Heart right ventricle (tissue), 16 donors: ENCODE data around the gene CST7. TPM values are rescaled to one million over a fixed set of nuclear protein-coding genes. Genes with fewer than 3 reads are reported as not detected.

Source experiments
- ATAC-seq, 8 donors: fragments of 200-7000 bp; cut with Tn5 transposase; one replicate each; pipeline ENCODE4 v1.9.1; 2020; ENCODE audit warnings: mild to moderate bottlenecking in 8 of 8, moderate library complexity in 8 of 8, moderate number of reproducible peaks in 1 of 8
- DNase-seq, 2 donors: peaks; one replicate each; pipeline ENCODE4 v3.0.0-alpha.2; 2020
- H3K27ac ChIP-seq, 10 donors: fragments of 200-600 bp; sonication (generic) in 2 of 10; one replicate each; pipeline versions ENCODE4 v1.5.0 to v1.8.0; 2020 to 2022; ENCODE audit warnings: mild to moderate bottlenecking in 3 of 10
- H3K27me3 ChIP-seq, 7 donors: fragments of 200-600 bp; one replicate each; pipeline ENCODE4 v1.8.0; 2021 to 2022; ENCODE audit warnings: mild to moderate bottlenecking in 2 of 7
- H3K36me3 ChIP-seq, 9 donors: fragments of 200-600 bp; sonication (generic) in 1 of 9; one replicate each; pipeline versions ENCODE4 v1.5.0 to v1.8.0; 2020 to 2022; ENCODE audit warnings: mild to moderate bottlenecking in 2 of 9
- H3K4me1 ChIP-seq, 9 donors: fragments of 200-600 bp; sonication (generic) in 1 of 9; one replicate each; pipeline versions ENCODE4 v1.5.0 to v1.8.0; 2020 to 2022; ENCODE audit warnings: mild to moderate bottlenecking in 4 of 9
- H3K4me3 ChIP-seq, 10 donors: fragments of 200-600 bp; sonication (generic) in 2 of 10; one replicate each; pipeline versions ENCODE4 v1.5.0 to v1.8.0; 2020 to 2022; ENCODE audit warnings: mild to moderate bottlenecking in 7 of 10, moderate library complexity in 2 of 10
- H3K9me3 ChIP-seq, 11 donors: fragments of 200-600 bp in 10 of 11; sonication (generic) in 2 of 11; one replicate each; pipeline versions ENCODE4 v1.5.0 to v1.8.0; 2013 to 2022; ENCODE audit warnings: mild to moderate bottlenecking in 2 of 11, control low read depth in 1 of 11, moderate library complexity in 1 of 11
- CTCF ChIP-seq, 9 donors: fragments of 200-600 bp; sonication (generic) in 2 of 9; IDR thresholded peaks; one replicate each; pipeline versions ENCODE4 v1.5.0 to v1.8.0; 2021 to 2022; ENCODE audit warnings: antibody characterized with exemption in 9 of 9, mild to moderate bottlenecking in 5 of 9, moderate library complexity in 1 of 9
- WGBS, 2 donors: extraction: QIAGEN DNeasy Blood & Tissue Kit; methylation state at CpG; one replicate each; pipeline ENCODE4 v1.1.7; 2013; ENCODE audit warnings: inconsistent platforms in 1 of 2; 5-methylcytosine and 5-hydroxymethylcytosine counted together
- intact Hi-C, 10 donors: fragments of 100-400 bp; cut with DNase I; formaldehyde crosslinking; loops; one replicate each; pipeline versions ENCODE4 v1.11.1 to v1.14.2; 2022
- polyA plus RNA-seq, 2 donors: library from polyadenylated mRNA; stranded (reverse); fragments of 200-250 nt; gene quantifications; one replicate each; pipeline ENCODE4 v1.2.3, GENCODE V29; 2013
- total RNA-seq, 10 donors: library from RNA; stranded (reverse); fragmentation: NEBNext Ultra II Directional in 3 of 10; extraction: Animal tissue kit (Norgen Biotek cat#: 25700) in 3 of 10; gene quantifications; one replicate each; pipeline versions ENCODE4 v1.2.1 to v1.2.4, GENCODE V29; 2021 to 2023
- donor health status: Arrhythmogenic right ventricular cardiomyopathy.
- donor health status: ischemic (EF 13 %, LVEDD 7.1; RV severe dilation, severe dysfunction).
- donor health status: healthy with polysubstance abuse.
- donor health status: DM: no; HTN: yes; CAD: no.
- donor health status: DM: no; HTN: no; CAD: no.
- donor health status: ischemic (EF 25% LVEDD 6.9; RV normal size, moderate dysfunction).
- donor health status: ischemic (EF 25% LVEDD 5.7; RV mildly dilated, moderate dysfunction).
- donor health status: healthy.
- donor health status: DM: yes; HTN: yes; CAD: no.
- donor health status: Ischemic cardiomyopathy.
- donor health status: ischemic (EF 35%, LVEDD 5.7; RV mildly dilated, moderate dysfunction).
- donor health status: nonischemic (EF 11% LVEDD 7.7; RV severe dilation, severe dysfunction).
- donor health status: DM: yes; HTN: yes; CAD: no.
- donor health status: PGD.
- donor health status: ischemic (EF 29% LVEDD 5.4; RV normal size, mild dysfunction).
- donor health status: nonischemic (EF 23%, LVEDD 6.1; RV moderate dilation, normal function).

Gene CST7
- total and polyA plus RNA-seq, 12 donors = 0.28 to 10.0 (median 1.1) TPM; not detected in 2

GRCh38 chr20:24934716-24935115, 14.4 kb upstream of the CST7 start:
- intact Hi-C loops = no loop called here
- WGBS, 2 donors = 62 to 79% methylated on average over 3 of the region's 3 CpGs
- peaks cover 0 to 8% (median 0%) of the 10 kb centered on the region in 11 donors for H3K9me3 ChIP-seq
- no peak for TF ChIP-seq CTCF (IDR thresholded peaks at IDR 0.05)
- H3K27me3 ChIP-seq = no peaks in the 10 kb centered on the region
- no peaks in the 10 kb centered on the region for H3K36me3 ChIP-seq
- no peak for DNase-seq
- peaks cover 0 to 21% (median 0%) of the 10 kb centered on the region in 9 donors for H3K4me1 ChIP-seq
- no peak for ATAC-seq
- no peak overlapping the region for H3K27ac ChIP-seq
- no peak overlapping the region for H3K4me3 ChIP-seq

GRCh38 chr20:24935140-24935539, 13.9 kb upstream of the CST7 start:
- H3K9me3 ChIP-seq = peaks cover 0 to 8% (median 0%) of the 10 kb centered on the region in 11 donors
- intact Hi-C loops = no loop called here
- 79 to 90% methylated on average over 3 of the region's 3 CpGs for WGBS, 2 donors
- no peak for ATAC-seq
- no peak overlapping the region for H3K27ac ChIP-seq
- no peak for DNase-seq
- no peak for TF ChIP-seq CTCF (IDR thresholded peaks at IDR 0.05)
- H3K4me1 ChIP-seq = peaks cover 0 to 21% (median 0%) of the 10 kb centered on the region in 9 donors
- no peak overlapping the region for H3K4me3 ChIP-seq
- no peaks in the 10 kb centered on the region for H3K36me3 ChIP-seq
- H3K27me3 ChIP-seq = no peaks in the 10 kb centered on the region

- intact Hi-C loops = no loop called here
- WGBS, 2 donors = 92 to 94% methylated on average over 4 of the region's 4 CpGs
These were observed 13.1 kb upstream of the CST7 start for GRCh38 chr20:24935766-24936525.

More at GRCh38 chr20:24935766-24936525, 13.1 kb upstream of the CST7 start:
- DNase-seq (no peak), ATAC-seq (no peak)
- Histone ChIP-seq H3K4me3 (no peak overlapping the region), H3K36me3 (no peaks in the 10 kb centered on the region), H3K27ac (no peak overlapping the region), H3K27me3 (no peaks in the 10 kb centered on the region), H3K9me3 (peaks cover 0 to 13% (median 0%) of the 10 kb centered on the region in 11 donors), H3K4me1 (peaks cover 0 to 16% (median 0%) of the 10 kb centered on the region in 9 donors)
- no peak for TF ChIP-seq CTCF (IDR thresholded peaks at IDR 0.05)
